ENCODE results near the gene PIP5KL1.

The PIP5KL1 gene

GRCh38 chr9:127958728-127959127 is 28.2 kb upstream of the PIP5KL1 start:
- peaks cover 4% of the 10 kb centered on the region; the same call in 1 of the 2 replicates for H3K79me2 ChIP-seq (ENCODE audit: low read length)
- no peaks in the 10 kb centered on the region for H3K27me3 ChIP-seq (ENCODE audit: low read depth, low read length)
- H3K9me3 ChIP-seq (ENCODE audit: insufficient read depth, low read length) = no peaks in the 10 kb centered on the region
- H3K4me1 ChIP-seq (ENCODE audit: low read length) = peaks cover 34% of the 10 kb centered on the region
- no peak overlapping the region for H3K4me2 ChIP-seq (ENCODE audit: low read length)
- TF ChIP-seq CTCF (IDR thresholded peaks at IDR 0.05; ENCODE audit: low read depth, low read length) = no peak
- TF ChIP-seq EZH2phosphoT487 (IDR thresholded peaks at IDR 0.05; ENCODE audit: low read depth) = no peak
- no peak overlapping the region for H2AFZ ChIP-seq (ENCODE audit: low read depth, low read length)
- no peak overlapping the region for H3K27ac ChIP-seq (ENCODE audit: low read length)
- no peaks in the 10 kb centered on the region for H3K36me3 ChIP-seq (replicated peaks; ENCODE audit: low read depth, low read length)
- H3K9ac ChIP-seq (ENCODE audit: low read length) = no peak overlapping the region
- no peak overlapping the region for H3K4me3 ChIP-seq (ENCODE audit: low read length)
- H4K20me1 ChIP-seq (ENCODE audit: insufficient read depth, low read length) = peaks cover 25% of the 10 kb centered on the region; the same call in 1 of the 2 replicates

GRCh38 chr9:127955294-127956015 is 24.9 kb upstream of the PIP5KL1 start:
- H4K20me1 ChIP-seq (ENCODE audit: insufficient read depth, low read length) = peaks cover 23% of the 10 kb centered on the region; the same call in 1 of the 2 replicates
- H3K79me2 ChIP-seq (ENCODE audit: low read length) = no peaks in the 10 kb centered on the region
- H3K4me3 ChIP-seq (ENCODE audit: low read length) = no peak overlapping the region
- peaks cover 23% of the 10 kb centered on the region for H3K4me1 ChIP-seq (ENCODE audit: low read length)
- H3K27me3 ChIP-seq (ENCODE audit: low read depth, low read length) = no peaks in the 10 kb centered on the region
- H3K9me3 ChIP-seq (ENCODE audit: insufficient read depth, low read length) = no peaks in the 10 kb centered on the region
- peak; percentile 65 for TF ChIP-seq CTCF (IDR thresholded peaks at IDR 0.05; ENCODE audit: low read depth, low read length)
- no peak for TF ChIP-seq EZH2phosphoT487 (IDR thresholded peaks at IDR 0.05; ENCODE audit: low read depth)
- H3K4me2 ChIP-seq (ENCODE audit: low read length) = peak overlapping the region; percentile 18
- no peak overlapping the region for H3K9ac ChIP-seq (ENCODE audit: low read length)
- no peaks in the 10 kb centered on the region for H3K36me3 ChIP-seq (replicated peaks; ENCODE audit: low read depth, low read length)
- no peak overlapping the region for H2AFZ ChIP-seq (ENCODE audit: low read depth, low read length)
- H3K27ac ChIP-seq (ENCODE audit: low read length) = no peak overlapping the region

GRCh38 chr9:127954831-127955293 is 24.3 kb upstream of the PIP5KL1 start:
- no peak overlapping the region for H2AFZ ChIP-seq (ENCODE audit: low read depth, low read length)
- no peak overlapping the region for H3K9ac ChIP-seq (ENCODE audit: low read length)
- no peaks in the 10 kb centered on the region for H3K27me3 ChIP-seq (ENCODE audit: low read depth, low read length)
- TF ChIP-seq EZH2phosphoT487 (IDR thresholded peaks at IDR 0.05; ENCODE audit: low read depth) (no peak), CTCF (IDR thresholded peaks at IDR 0.05; ENCODE audit: low read depth, low read length) (no peak)
- H3K4me1 ChIP-seq (ENCODE audit: low read length) = peaks cover 23% of the 10 kb centered on the region
- no peak overlapping the region for H3K4me3 ChIP-seq (ENCODE audit: low read length)
- no peaks in the 10 kb centered on the region for H3K36me3 ChIP-seq (replicated peaks; ENCODE audit: low read depth, low read length)
- no peak overlapping the region for H3K27ac ChIP-seq (ENCODE audit: low read length)
- no peaks in the 10 kb centered on the region for H3K9me3 ChIP-seq (ENCODE audit: insufficient read depth, low read length)
- no peaks in the 10 kb centered on the region for H3K79me2 ChIP-seq (ENCODE audit: low read length)
- H3K4me2 ChIP-seq (ENCODE audit: low read length) = peak overlapping the region; percentile 18
- H4K20me1 ChIP-seq (ENCODE audit: insufficient read depth, low read length) = peaks cover 23% of the 10 kb centered on the region; the same call in 1 of the 2 replicates

- TF ChIP-seq EZH2phosphoT487 (IDR thresholded peaks at IDR 0.05; ENCODE audit: low read depth) (no peak), CTCF (IDR thresholded peaks at IDR 0.05; ENCODE audit: low read depth, low read length) (no peak)
Observed at GRCh38 chr9:127953768-127954505, 23.4 kb upstream of the PIP5KL1 start.

More at GRCh38 chr9:127953768-127954505, 23.4 kb upstream of the PIP5KL1 start:
- no peak overlapping the region for H3K4me3 ChIP-seq (ENCODE audit: low read length)
- H3K36me3 ChIP-seq (replicated peaks; ENCODE audit: low read depth, low read length) = no peaks in the 10 kb centered on the region
- no peaks in the 10 kb centered on the region for H3K9me3 ChIP-seq (ENCODE audit: insufficient read depth, low read length)
- H2AFZ ChIP-seq (ENCODE audit: low read depth, low read length) = no peak overlapping the region
- no peak overlapping the region for H3K4me2 ChIP-seq (ENCODE audit: low read length)
- H3K4me1 ChIP-seq (ENCODE audit: low read length) = peaks cover 29% of the 10 kb centered on the region
- H3K9ac ChIP-seq (ENCODE audit: low read length) = no peak overlapping the region
- H3K27ac ChIP-seq (ENCODE audit: low read length) = no peak overlapping the region
- no peaks in the 10 kb centered on the region for H3K79me2 ChIP-seq (ENCODE audit: low read length)
- peaks cover 23% of the 10 kb centered on the region; the same call in 1 of the 2 replicates for H4K20me1 ChIP-seq (ENCODE audit: insufficient read depth, low read length)
- no peaks in the 10 kb centered on the region for H3K27me3 ChIP-seq (ENCODE audit: low read depth, low read length)

Measured in OCI-LY3 (cell line).